Nephron progenitor cell (in vitro differentiated cells): Measurements from ENCODE around the gene MEIS2.

Source experiments
- DNase-seq: peaks from one replicate; pipeline ENCODE4 v3.0.0; 2021
- H3K27ac Mint-ChIP-seq: 2 replicates; pipeline ENCODE4 v1.8.0; 2021; ENCODE audit warnings: mild to moderate bottlenecking, moderate library complexity, mixed read lengths
- H3K27me3 Mint-ChIP-seq: 2 replicates; pipeline ENCODE4 v1.8.0; 2021; ENCODE audit warnings: mild to moderate bottlenecking, low read depth, mixed read lengths; ENCODE audit not compliant: poor library complexity
- H3K36me3 Mint-ChIP-seq: 2 replicates; pipeline ENCODE4 v1.8.0; 2021; ENCODE audit warnings: low read depth, mixed read lengths
- H3K4me1 Mint-ChIP-seq: 2 replicates; pipeline ENCODE4 v1.8.0; 2021; ENCODE audit warnings: mixed read lengths
- H3K4me3 Mint-ChIP-seq: 2 replicates; pipeline ENCODE4 v1.8.0; 2021; ENCODE audit warnings: mild to moderate bottlenecking, moderate library complexity, mixed read lengths
- H3K9me3 Mint-ChIP-seq: 2 replicates; pipeline ENCODE4 v1.8.0; 2021; ENCODE audit warnings: mild to moderate bottlenecking, moderate library complexity, mixed read lengths
- TF ChIP-seq, protein P1 (sequence below): fragments of 200-600 bp; sonication (generic); IDR thresholded peaks from 2 replicates; pipeline ENCODE4 v1.5.0; 2021; ENCODE audit warnings: antibody characterized with exemption

Gene MEIS2

DNA sequence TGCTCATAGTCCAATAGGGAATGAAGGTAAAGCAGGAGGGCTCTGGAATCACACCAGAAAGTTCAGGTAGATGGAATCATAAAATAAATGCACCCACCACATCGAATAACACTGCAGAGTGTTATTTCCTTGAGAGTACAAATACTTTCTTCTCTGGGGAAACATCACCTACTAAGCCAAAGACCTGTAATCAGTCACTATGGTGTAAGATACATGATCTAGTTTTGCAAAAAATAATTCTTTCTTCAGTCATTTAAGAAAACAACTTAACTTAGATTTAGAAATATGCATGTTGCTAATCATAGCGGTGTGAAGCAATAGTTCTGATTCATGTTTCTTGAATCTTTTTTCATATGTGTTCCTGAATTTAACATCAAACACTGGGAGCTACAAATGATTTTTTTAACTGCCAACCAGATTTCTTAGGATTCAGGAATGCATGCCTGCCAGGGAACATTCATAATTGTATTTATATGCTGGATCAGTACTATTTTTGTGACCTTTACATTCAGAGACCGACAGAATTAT is 40.2 kb upstream of the MEIS2 start:
- Mint-ChIP-seq H3K4me3 (no peak overlapping the region), H3K9me3 (no peaks in the 10 kb centered on the region), H3K4me1 (peaks cover 65% of the 10 kb centered on the region), H3K36me3 (no peaks in the 10 kb centered on the region), H3K27me3 (no peaks in the 10 kb centered on the region), H3K27ac (no peak overlapping the region)
- DNase-seq, result no peak
- TF ChIP-seq, protein P1, sequence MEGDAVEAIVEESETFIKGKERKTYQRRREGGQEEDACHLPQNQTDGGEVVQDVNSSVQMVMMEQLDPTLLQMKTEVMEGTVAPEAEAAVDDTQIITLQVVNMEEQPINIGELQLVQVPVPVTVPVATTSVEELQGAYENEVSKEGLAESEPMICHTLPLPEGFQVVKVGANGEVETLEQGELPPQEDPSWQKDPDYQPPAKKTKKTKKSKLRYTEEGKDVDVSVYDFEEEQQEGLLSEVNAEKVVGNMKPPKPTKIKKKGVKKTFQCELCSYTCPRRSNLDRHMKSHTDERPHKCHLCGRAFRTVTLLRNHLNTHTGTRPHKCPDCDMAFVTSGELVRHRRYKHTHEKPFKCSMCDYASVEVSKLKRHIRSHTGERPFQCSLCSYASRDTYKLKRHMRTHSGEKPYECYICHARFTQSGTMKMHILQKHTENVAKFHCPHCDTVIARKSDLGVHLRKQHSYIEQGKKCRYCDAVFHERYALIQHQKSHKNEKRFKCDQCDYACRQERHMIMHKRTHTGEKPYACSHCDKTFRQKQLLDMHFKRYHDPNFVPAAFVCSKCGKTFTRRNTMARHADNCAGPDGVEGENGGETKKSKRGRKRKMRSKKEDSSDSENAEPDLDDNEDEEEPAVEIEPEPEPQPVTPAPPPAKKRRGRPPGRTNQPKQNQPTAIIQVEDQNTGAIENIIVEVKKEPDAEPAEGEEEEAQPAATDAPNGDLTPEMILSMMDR, result no peak

DNA sequence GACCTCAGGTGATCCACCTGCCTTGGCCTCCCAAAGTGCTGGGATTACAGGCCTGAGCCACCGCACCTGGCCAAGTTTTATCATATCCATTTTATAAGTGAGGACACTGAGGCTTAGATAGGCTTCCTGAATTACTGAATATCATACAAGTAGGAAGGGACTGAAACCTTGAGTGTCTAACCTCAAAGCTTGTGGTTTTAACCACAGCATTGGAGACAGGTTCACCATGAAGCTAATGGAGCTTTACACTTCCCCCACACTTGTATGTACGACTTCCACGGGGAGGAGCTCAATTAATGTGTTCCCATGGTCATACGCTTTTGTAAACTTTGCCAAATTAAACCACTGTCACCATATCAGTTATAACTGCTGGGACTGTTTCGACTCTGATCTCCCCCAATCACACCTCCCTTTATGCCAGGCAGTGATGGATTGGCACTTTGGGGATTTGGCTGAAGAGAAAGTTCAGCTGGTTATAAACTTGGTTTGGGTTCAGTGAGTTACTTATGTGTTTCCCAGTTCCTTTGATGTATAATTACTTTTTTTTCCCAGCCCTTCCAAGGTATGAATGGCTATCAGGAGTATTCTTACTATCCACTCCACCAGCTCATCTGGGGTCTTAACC is 38.4 kb upstream of the MEIS2 start:
- DNase-seq, result peak; percentile 37
- H3K9me3 Mint-ChIP-seq, result no peaks in the 10 kb centered on the region
- TF ChIP-seq, protein P1, result no peak
- no peak overlapping the region for H3K27ac Mint-ChIP-seq
- no peak overlapping the region for H3K4me3 Mint-ChIP-seq
- H3K27me3 Mint-ChIP-seq, result no peaks in the 10 kb centered on the region
- peaks cover 61% of the 10 kb centered on the region for H3K4me1 Mint-ChIP-seq
- H3K36me3 Mint-ChIP-seq, result no peaks in the 10 kb centered on the region

DNA sequence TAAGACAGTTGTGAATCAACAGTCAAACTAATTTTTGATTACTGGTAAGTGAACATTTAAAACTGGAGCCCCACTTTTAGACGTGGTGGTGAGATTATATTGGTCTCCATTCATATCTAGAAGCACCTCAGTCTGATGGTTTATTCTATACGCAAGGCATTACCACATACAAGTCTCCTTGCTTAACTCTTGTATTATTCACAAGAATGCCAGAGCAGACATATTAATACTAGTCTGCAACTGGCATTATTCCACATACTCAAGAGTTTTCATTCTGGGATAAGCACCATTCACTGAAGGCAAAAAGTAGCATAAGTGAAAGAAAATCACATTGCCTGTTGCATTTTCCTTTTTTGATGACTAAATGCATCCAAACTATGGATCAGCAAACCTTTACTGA is 36.9 kb upstream of the MEIS2 start:
- TF ChIP-seq, protein P1, result no peak
- no peak overlapping the region for H3K27ac Mint-ChIP-seq
- DNase-seq, result no peak
- H3K4me1 Mint-ChIP-seq, result peaks cover 59% of the 10 kb centered on the region
- no peaks in the 10 kb centered on the region for H3K9me3 Mint-ChIP-seq
- no peaks in the 10 kb centered on the region for H3K36me3 Mint-ChIP-seq
- no peaks in the 10 kb centered on the region for H3K27me3 Mint-ChIP-seq
- H3K4me3 Mint-ChIP-seq, result no peak overlapping the region

DNA sequence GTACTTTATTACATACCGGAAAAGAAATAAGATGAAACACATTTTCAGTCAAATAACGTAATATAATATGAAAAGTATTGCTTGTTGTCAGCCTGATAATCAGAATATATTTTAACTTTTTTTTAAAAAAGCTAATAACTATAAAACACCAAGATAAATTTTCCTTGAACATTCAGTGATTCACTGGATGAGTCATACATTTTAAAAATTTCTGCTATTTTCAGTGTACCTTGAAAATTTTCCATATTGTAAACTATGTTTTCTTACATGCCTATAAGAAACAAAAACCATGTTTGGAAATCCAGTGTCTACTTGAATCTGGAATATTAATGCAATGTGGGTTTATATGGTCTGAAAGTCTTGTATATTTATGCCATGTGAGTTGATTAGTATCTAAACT is 36.3 kb upstream of the MEIS2 start:
- H3K27me3 Mint-ChIP-seq, result no peaks in the 10 kb centered on the region
- no peak overlapping the region for H3K27ac Mint-ChIP-seq
- no peak overlapping the region for H3K4me3 Mint-ChIP-seq
- H3K4me1 Mint-ChIP-seq, result peaks cover 59% of the 10 kb centered on the region
- H3K36me3 Mint-ChIP-seq, result no peaks in the 10 kb centered on the region
- TF ChIP-seq, protein P1, result no peak
- no peaks in the 10 kb centered on the region for H3K9me3 Mint-ChIP-seq
- DNase-seq, result no peak

DNA sequence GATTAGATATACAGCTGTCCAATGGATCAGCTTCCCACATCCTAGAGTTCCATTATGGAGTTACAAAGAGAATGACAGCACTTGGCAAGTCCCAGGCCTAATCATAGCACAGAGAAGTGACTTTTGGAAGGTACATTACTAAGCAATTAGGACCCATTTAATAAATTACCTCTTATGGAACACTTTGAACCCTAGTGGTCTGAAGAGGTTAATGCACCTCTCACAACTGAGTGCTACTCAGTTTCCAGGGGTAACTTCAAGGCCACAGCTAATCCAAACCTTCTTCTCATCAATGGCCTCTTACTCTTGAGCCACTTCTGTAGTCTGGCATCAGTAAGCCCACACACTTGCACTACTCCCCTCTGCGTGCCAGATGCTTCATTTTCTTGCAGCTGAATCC is 34.9 kb upstream of the MEIS2 start:
- H3K27me3 Mint-ChIP-seq, result no peaks in the 10 kb centered on the region
- no peak for DNase-seq
- no peaks in the 10 kb centered on the region for H3K36me3 Mint-ChIP-seq

More for the DNA sequence above, 34.9 kb upstream of the MEIS2 start:
- Mint-ChIP-seq H3K4me1 (peaks cover 61% of the 10 kb centered on the region), H3K27ac (no peak overlapping the region), H3K4me3 (no peak overlapping the region), H3K9me3 (no peaks in the 10 kb centered on the region)
- TF ChIP-seq, protein P1, result peak; percentile 25
